HG03571 (cell line): Measurements from ENCODE around the gene PLCB1.
"Not testable (repeated sequence)": the region's sequence is repeated elsewhere in the genome, so short reads cannot be mapped to it uniquely, and the experiment has no call there.

ENCODE experiments used
- ATAC-seq: cut with Tn5 transposase; IDR thresholded peaks from one replicate; pipeline ENCODE4 v1.9.1; 2021; ENCODE audit not compliant: unreplicated experiment

The PLCB1 gene

DNA sequence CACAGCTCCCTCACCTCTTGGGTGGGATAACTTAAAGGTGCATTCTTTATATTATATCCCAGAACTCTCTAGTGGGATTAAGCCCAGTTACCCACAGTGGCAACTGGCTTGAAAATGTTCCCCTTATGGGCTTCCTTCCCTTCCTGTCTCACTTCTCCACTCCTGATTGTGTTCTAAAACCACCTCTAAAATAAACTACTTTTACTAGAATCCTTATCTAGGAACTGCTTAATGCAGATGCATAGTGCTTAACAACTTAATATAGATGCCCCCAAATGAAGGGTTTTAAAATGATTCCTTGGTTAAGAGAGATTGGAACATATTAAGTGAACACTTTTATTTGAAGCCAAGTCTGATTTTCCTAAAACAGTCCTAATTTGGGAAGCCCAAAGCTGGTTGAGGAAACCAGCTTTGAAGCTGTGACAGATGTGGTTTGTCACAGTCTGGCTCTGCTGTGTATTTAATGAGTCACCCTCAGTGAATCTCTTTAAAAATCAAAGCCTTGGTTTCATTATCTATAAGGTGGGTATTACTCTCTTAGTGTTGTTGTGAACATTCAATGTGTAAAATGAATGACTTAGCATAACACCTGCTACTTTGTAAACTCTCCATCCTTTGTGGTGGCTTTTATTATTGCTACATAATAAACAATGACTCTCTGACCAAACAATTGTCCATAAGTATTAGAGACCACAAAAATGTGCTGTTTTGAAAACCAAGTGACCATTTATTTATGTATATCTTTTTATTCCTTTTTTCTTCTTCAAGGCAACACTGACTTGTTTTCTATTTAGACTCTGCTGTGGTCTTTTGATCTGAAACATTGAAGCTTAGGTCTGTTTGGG lies 24.4 kb downstream of the PLCB1 start:
- ATAC-seq = no peak

DNA sequence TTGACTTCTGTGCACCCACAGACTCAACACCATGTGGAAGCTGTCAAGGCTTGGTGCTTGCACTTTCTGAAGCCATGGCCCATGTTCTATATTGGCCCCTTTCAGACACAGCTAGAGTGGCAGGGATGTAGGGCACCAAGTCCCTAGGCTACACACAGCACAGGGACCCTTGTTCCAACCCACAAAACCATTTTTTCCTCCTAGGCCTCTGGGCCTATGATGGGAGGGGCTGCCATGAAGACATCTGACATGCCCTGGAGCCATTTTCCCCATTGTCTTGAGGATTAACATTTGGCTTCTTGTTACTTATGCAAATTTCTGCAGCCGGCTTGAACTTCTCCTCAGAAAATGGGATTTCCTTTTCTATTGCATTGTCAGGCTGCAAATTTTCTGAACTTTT lies 27.2 kb downstream of the PLCB1 start:
- ATAC-seq = not testable (repeated sequence)

DNA sequence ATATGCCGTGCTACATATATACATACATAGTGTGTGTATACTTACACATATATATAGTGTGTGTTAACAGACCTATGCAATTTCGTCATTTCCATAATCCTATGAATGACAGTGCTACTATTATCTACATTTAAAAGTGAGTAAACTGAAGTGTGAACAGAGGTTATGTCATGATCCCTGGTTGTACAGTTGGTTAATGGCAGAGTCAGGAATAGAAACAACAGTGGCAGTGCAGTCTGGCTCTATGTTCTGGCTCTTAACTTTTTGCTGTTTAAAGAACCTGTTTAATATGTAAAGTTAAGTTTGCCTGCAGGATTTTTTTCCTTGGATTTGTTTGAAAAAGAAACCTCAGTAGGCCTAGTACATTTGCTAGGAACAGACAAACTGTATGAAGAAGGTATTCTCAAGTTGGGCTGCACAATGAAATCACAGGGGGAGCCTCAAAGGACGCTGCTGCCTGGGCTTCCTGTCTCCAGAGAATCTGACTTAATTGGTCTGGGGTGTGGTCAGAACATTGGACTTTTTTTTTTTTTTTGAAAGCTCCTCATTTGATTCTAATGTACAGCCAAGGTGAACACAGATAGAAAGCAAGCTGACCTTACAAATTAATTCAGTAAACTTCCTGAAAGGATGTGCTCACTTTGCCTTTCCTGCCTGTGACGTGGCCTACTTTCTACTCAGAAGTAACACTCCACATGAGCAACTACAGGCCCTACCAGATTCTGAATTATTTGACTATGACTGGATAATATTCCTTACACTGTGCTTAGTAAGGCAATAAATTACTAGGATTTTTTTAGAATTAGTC lies 29.4 kb downstream of the PLCB1 start:
- ATAC-seq = no peak

DNA sequence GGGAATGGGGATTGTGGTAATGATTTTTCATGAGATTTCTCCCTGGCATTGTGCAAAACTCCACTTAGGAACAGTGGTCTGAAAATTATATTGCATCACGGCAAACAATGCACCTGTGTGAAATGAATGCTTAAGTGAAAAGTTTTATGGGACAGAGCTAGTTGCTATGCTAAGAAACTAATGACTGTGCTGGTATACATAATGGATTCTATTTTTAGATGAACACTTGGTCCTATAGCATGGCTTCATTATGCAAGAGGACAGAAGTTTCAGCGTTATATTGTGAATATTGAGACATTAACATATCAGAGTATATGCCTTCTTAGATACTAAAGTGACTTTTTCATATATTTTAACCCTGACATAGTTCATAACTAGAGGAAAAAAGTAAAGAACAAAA lies 30.5 kb downstream of the PLCB1 start:
- no peak for ATAC-seq

DNA sequence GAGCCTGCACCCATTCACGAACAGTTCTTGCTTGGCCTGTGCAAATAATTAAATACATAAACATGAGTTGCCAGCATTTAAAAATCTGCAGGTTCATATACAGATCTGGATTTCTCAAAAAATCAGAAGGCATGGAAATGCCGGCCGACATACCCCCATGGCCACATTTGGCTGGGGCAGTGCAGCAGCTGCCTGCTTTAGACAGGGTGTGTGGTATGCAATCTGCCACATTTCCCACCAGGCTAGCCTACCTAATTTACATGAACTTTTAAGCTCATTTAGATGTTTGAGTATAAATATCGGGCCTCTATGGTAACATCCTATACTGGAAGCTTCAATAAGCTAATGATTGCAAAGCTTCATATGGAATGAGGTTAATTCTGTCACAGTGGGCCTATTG lies 31.5 kb downstream of the PLCB1 start:
- no peak for ATAC-seq

DNA sequence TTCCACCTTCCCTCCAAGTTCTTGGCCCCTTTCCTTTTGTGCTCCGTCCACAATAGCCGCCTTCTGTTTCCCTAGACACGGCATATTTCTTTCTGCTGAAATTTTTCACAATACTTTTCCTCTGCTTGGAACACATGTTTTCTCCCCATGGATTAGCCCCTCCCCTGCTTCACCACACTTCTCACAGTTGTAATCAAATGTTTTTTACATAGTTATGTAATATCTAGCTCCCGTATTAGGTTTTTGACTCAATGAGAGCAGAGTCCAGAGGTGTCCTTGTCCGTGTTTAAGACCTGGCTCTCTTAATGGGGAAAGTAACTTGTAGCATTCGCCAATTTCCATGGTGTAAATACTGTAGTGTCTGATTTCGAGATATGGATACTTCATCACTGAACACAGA lies 34.7 kb downstream of the PLCB1 start:
- ATAC-seq = no peak

DNA sequence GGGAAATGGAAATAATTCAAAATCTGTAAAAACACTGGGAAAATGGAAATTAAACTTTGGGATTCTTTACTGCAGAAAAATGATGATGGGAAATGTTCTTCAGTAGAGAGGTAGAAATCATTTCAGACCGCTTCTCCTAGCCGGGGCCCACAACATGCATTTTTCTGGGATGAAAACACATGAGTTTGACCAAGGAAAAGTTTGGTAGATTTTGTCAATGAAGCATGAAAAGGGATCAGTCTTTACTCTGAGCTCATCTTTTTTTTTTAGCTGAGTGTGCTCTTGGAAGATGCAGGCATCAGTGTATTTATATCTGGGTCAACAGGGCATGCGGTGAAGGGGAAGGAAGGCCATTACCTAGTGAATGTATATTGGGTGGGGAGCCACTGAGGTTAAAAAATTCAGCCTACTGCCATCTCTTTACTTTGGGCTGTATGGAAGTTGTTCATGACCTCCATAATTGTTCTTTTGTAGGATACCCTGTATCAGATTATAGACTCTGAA lies 36.8 kb downstream of the PLCB1 start:
- no peak for ATAC-seq

DNA sequence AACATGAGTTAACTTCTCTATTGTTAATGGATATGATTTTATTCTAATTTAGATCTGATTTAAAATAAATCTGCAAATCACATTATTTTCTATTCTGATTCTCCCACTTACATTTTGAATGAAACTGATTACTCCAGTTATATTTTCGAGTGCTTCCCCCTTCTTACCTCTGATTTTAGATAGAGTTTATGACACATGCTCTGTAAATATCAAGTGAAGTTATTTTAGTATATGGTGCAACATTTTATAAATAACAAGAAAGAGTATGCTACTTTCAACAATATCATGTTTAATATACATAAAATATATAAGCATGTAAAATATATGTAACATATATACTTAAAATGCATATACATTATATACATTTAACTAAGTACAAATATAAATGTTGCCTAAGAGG lies 38.9 kb downstream of the PLCB1 start:
- no peak for ATAC-seq

DNA sequence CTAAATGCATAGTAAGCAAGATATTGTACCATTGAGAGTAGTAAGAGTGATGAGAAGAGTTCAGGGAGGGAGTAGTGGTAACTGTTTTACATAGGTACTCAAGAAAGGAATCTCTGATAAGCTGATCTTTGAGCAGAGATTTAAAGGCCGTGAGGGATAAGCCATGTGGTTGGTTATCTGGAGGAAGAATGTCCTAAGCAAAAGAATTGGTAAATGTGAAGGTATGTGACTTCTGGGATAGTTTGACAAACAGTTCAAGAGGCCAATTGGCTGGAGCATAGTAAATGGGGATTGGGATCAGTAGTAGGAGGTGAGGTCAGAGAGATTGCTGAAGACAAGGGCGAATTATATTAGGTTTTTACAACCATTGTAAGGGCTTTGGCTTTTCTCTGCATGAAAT lies 40.1 kb downstream of the PLCB1 start:
- no peak for ATAC-seq

DNA sequence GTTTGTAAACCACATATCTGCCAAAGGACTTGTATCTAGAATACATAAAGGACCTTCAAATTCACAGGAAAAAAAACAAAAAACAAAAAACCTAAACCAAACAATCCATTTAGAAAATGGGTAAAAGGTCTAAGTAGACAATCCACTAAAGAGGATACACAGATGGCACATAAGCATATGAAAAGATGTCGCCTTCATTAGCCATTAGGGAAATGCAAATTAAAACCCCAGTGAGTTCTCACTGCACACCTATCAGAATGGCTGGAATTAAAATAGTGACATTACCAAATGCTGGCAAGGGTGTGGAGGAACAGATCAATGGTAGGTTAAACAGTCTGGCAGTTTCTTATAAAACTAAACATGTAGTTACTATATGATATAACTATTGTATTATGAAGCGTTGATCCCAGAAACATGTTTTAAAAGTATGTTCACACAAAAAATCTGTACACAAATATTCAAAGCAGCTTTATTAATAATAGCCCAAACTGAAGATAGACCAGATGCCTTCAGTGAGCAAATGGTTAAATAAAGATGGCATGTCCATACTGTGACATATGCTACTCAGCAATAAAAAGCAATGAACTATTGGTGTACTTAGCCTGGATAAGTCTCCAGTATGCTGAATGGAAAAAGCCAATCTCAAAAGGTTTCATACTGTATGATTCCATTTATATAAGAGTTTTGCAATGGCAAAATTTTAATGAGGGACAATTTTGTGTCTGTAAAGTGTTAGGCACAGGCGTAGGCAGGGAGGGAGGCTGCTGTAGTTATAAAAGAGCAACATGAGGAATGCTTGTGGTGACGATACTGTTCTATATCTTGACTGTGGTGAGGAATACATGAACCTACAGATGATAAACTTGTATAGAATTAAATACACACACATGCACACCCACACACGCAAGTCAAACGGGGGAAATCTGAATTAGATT lies 43.9 kb downstream of the PLCB1 start:
- no peak for ATAC-seq

DNA sequence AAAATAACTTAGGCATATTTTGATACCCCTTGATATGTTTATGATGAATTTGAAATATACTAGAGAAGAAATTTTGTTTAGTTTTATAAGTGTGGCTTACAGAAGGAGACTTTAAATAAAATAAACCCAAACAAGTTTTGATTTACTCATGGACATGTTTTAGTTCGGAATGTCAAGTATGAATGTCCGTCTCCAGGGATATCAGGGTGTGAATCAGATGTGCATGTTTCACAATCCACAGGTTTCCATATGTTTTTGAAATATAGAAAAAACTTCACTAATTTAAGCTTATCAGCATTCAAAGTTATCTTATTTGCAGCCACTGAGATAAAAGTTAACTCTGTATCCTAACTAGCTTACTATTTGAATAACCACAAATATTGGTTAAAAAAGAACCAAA lies 51.5 kb downstream of the PLCB1 start:
- ATAC-seq = no peak

DNA sequence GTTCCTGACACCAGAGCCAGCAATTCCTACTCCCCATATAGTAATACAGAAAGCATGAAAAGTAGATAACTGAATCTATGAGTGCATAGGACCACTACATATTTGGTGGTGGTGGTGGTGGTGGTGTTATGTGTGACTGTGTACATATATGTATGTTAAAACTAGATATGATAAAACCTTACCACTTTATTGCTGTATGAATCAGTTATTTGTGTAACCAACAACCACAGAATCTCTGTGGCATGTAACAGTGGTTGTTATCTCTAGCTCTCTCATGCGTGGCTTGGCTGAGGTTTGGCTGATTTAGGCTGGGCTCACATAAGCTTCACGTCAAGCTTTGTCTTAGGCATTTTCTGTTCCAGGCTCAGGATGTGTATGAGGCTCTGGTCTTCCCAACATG lies 55.7 kb downstream of the PLCB1 start:
- ATAC-seq = no peak

DNA sequence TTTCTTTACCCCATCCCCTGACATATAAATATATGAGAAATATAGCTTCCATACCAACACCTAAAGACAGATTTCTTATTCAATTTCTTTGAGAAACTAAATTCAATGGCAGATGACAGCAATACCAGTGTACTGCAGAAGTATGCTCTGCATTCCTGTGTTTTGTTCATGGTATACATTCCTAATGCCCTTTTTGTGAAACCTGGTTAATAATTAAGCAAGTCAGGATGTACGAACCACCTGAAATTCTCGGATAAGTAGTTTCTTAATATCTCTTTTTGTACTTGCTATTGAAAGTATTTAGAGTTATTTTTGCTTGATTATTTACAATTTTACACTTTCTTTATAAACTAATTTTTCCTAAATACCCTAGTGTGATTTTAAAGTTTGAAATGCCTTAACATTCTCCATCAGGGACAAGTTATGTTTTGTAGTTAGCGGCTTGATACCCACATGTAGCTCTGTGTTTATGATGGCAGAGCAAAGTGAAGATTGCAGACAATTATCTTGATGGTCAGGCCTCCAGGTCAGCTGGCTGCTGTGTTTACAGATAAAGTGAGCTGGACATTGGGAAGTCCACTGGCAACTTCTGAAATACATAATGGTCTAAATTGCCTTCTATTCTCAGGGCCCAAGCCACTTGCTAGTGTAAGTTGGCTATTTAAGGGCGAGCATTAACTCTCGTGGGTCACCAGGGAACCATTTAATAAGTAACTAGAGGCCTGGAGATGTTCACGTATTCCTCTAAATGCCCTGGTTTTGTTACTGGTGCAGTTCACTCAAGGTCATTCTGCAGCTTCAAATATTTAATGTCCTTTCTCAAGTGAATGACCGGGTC lies 58.2 kb downstream of the PLCB1 start:
- ATAC-seq = no peak

DNA sequence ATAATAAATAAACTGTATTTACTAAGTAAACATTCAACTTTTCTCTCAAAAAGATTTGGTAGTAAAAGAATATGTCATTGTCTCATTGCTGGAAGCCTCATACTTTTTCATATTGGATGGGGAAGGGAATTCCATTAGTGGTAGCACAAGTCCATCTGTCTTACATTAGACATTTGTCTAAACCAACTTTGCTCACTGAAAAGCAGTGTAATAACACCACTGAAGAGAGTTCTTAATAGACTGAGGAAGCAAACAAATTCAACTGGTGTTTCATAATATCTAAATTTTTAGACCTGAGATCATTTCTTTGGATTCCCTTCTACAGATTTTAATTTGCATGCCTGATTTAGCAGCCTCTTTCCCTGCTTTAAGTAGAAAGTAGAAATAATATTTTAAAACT lies 62.7 kb downstream of the PLCB1 start:
- ATAC-seq = no peak

DNA sequence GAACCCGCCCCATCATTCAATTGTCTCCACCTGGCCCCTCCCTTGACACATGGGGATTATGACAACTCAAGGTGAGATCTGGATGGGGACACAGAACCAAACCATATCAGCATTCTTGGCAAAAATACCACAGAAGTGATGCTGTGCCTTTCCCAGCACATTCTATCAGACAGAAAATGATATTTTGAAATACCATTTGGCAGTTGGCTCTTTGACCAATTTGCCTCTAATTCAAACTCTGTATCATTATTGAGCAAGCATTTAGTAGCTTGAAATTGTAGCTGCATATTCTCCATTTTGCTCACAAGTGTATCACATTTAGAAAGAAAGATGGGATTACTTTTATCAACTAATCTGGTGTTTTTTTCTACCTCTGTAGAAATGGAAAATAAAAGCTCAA lies 64.0 kb downstream of the PLCB1 start:
- no peak for ATAC-seq

DNA sequence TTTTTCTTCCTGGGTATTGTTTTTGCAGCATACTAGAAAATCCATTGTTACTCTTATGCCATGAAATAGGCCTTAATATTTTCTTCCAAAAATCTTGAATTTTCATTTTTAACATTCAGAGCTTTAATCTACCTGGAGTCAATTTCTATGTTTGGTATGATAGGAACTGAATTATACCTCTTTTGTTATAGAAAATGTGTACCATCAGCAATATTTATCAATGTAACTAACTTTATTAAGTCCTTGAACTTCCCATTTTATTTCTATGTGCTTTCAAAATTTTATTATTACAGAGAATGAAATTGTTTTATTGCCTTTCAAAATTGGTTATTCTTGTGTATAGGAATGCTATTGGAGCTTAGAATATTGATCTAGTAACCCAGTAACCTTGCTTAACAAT lies 68.2 kb downstream of the PLCB1 start:
- ATAC-seq = no peak

DNA sequence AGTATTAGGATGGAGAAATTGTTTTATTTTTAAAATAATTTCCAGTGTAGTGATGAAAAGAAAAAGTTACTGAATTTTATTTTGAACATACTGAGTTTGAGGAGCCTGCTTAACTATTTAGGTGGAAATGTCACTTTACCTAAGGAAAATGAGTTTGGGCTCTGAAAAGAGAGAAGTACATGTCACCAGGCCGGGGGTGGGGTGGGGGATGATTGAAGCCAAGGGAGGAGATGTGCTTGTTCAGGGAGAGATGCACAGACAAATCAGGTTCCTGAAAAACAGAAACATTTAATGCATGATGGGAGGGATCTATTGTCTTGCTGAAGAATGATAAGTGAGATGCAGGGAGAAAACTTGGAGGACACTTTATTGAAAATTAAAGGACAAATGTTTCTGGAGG lies 71.3 kb downstream of the PLCB1 start:
- ATAC-seq = no peak

DNA sequence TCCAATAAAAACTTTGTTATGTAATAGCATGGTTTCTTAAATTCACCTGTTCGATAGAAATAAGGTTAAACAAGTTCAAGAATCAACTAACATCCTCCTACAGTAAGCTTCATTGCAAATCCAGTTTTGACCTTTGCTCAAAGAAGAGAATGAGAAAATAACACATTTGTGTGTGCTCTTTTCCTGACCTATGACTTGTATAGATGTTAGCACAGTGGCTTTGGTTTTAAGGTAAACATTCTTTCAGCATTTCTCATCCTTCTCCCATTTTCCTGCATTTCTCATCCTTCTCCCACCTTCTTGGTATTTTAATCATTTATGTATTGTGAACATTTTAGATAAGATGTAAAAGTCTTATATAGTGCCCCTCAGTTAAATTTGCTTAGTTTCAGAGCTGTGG lies 73.9 kb downstream of the PLCB1 start:
- no peak for ATAC-seq

DNA sequence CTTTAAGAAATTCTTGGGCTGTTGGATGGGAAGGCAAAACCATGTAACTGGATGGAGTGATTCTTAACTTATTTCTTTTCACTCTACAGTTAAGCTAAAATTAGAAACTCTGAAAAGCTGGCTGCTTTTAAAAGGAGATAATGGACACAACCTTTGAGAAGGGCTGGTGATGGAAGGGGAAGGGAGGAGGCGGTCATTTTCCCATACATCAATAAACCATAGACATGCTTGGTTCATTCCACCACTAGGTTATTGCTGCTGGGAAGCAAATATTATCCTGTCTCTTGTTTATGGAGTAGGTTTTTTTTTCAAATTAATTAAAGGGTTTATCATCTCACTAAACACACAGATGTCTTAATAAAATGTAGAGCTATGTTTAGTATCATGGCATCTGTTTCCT lies 76.2 kb downstream of the PLCB1 start:
- ATAC-seq = no peak

DNA sequence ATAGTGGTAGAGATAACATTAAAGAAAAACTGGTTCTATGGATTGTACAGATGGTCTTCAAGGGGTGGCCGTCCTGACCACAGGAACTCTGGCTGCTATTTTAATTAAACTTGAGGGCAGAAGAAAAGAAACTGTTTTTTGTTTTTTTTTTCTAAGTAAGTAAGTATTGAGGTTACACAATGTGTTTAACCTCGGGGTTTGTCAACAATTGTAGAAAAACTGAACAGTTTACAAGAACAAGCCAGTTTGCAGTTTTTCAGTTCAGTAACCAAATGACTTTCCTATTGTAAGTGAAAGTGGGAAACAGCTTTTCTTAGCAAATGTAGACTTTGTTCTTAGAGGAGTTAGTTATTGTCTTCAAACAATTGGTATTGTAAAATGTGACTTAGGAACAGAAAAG lies 77.0 kb downstream of the PLCB1 start:
- peak; percentile 40 for ATAC-seq
